8988T (cell line): ENCODE measurements around the gene F10.

ENCODE experiments used
- DNase-seq: peaks from one replicate; pipeline ENCODE4 v3.0.0; 2011

Gene F10

GRCh38 chr13:113176822-113177221 is 54.2 kb downstream of the F10 start:
- DNase-seq, result no peak

GRCh38 chr13:113178070-113178895 is 55.7 kb downstream of the F10 start:
- DNase-seq, result peak; percentile 56

- no peak for DNase-seq
Measured at GRCh38 chr13:113178896-113179167, 56.2 kb downstream of the F10 start.

GRCh38 chr13:113179374-113180230 is 57.0 kb downstream of the F10 start:
- DNase-seq, result no peak

- no peak for DNase-seq
Measured at GRCh38 chr13:113182046-113182445, 59.4 kb downstream of the F10 start.

GRCh38 chr13:113183450-113184129 is 61.0 kb downstream of the F10 start:
- DNase-seq, result no peak

GRCh38 chr13:113184568-113185440 is 62.2 kb downstream of the F10 start:
- DNase-seq, result no peak

- DNase-seq, result no peak
Measured at GRCh38 chr13:113186061-113186900, 63.7 kb downstream of the F10 start.

- peak; percentile 58 for DNase-seq
Measured at GRCh38 chr13:113187263-113187669, 64.7 kb downstream of the F10 start.

GRCh38 chr13:113187883-113188665 is 65.5 kb downstream of the F10 start:
- DNase-seq, result no peak

GRCh38 chr13:113190181-113190580 is 67.6 kb downstream of the F10 start:
- DNase-seq, result no peak

GRCh38 chr13:113192279-113192678 is 69.7 kb downstream of the F10 start:
- DNase-seq, result no peak

GRCh38 chr13:113192902-113193301 is 70.3 kb downstream of the F10 start:
- no peak for DNase-seq

- DNase-seq, result no peak
Measured at GRCh38 chr13:113195360-113195759, 72.8 kb downstream of the F10 start.

- no peak for DNase-seq
Measured at GRCh38 chr13:113196970-113197737, 74.6 kb downstream of the F10 start.
